Activated CD8-positive, alpha-beta memory T cell treated with anti-CD3 and anti-CD28 coated beads, Interleukin-2, amount 50 U/mL, for 24 hours (primary cell): Measurements from ENCODE around the gene ZFYVE16.
"Not testable (repeated sequence)": the region's sequence is repeated elsewhere in the genome, so short reads cannot be mapped to it uniquely, and the experiment has no call there.

Source experiments
- DNase-seq: peaks from one replicate; pipeline ENCODE4 v3.0.0-alpha.2; 2020; ENCODE audit errors: extremely low read depth

ZFYVE16 gene

DNA sequence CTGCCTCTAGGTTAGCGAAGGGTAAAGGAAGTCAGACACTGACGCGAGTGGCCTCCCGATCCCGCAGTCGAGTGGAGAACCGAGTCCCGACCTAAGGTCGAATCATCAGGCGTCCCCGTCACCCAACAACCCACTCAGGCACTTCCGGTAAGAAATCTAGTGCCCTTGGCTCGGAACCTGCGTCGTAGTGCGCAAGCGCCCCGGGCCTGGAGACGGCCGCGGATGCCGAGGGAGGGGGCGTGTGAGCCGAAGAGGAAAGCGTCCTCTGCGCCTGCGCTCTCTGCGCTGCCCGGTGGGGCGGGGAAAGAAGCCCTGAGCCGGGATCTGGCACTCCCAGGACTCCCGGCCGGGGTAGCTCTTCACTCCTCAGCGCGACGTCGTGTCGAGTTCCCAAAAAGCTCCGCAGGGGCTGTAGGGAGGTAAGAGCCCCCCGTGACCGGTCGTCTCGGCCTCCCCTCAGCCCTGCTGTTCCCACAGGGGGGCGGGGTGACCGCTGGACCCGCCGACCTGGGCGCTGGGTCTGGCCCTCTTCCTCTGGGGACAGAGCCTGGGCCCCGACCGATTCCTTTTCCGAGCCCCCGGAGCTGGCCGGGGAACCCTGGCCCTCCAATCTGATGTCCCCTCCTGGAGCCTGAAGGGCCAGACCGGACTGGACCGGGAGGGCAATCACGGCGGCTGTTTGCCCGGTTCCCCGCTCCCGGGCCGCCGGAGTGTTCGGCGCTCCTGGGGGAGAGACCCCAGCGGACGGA, at the start of gene ZFYVE16:
ZFYVE16 (plus strand) TSS at position 330 of the 749 bp plus-strand sequence. CDS start 26,084 bp downstream, outside the sequence.
- DNase-seq, result peak; percentile 92

GRCh38 chr5:80360914-80361444, 46.9 kb upstream of the ZFYVE16 start:
- no peak for DNase-seq

- DNase-seq, result no peak
Observed at GRCh38 chr5:80364892-80365291, 43.0 kb upstream of the ZFYVE16 start.

DNA sequence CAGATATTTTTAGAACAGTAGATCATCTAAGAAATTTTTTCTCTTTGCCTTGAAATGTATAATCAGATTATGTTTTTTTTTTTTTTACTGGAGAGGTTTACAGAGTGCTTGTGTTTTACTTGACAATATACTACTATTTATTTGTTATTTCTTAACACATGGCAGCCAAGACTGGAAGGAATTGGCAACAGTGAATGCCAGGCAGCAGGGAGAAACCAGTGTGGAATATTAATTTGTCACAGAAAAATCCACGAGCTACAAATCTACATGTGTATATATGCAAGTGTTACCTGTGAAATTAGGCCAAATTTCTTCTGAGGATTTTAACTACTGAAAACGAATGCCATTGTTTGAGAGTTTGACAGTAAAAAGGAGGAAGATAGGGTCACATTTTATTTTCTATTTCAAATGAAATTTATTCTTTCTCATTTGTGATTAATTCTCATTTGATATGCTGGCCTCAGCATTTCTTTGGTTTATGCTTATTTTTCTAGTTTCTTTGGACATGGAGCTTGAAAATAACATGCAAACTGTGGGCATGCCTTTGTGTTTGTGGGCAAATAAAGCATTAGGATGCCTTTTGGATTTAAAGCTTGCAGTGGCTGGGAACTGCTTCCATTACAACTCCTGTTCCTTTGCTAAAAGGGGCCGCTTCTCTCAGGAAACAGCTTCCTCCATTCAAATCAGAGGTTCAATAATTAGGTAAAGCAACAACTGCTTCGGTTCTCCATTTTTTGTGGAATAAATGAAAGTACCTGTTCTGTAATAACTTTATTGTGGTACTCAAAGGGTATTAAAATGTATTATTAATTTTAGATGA, 39.0 kb upstream of the ZFYVE16 start:
- DNase-seq, result no peak

DNA sequence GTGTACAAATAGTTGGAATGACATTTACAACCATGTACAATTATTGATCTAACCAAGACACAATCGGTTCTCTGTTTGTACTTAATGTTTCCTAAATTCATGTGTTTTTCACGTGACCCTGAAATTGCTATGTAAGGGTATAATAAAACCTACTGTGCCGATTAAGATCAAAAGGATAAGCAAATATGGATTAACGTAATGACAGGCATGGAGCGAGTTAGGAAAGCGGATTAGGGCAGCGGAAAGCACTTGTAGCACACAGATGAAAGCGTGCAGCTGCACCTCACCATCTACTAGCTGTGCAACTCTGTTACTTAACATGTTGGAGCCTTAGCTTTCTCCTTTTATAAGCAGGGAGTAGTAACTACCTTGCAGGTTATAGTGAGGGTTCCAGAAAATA, 38.3 kb upstream of the ZFYVE16 start:
- DNase-seq, result no peak

DNA sequence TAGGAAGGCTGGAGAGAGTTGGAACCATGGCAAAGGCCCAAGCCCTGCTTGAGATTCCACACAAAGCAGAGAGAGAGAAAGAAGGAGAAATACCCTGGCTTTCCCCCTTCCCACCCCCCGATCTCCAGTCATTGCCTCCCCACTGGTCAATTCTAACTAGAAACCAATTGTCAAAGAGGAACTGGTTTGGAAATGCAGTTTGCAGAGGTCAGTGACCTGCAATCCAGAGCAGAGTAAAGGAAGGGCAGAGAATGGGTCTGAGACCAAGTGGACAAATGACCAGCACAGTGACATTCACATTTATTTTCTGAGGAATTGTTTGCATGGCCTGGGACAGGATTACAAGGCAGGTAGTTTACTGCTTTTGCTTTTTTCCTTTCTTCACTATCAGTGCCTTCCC, 37.5 kb upstream of the ZFYVE16 start:
- DNase-seq, result no peak

- DNase-seq, result no peak
Observed at GRCh38 chr5:80372780-80373179, 35.1 kb upstream of the ZFYVE16 start.

- DNase-seq, result no peak
Observed at GRCh38 chr5:80374188-80374587, 33.7 kb upstream of the ZFYVE16 start.

GRCh38 chr5:80376557-80376956, 31.3 kb upstream of the ZFYVE16 start:
- DNase-seq, result no peak

- no peak for DNase-seq
Observed at GRCh38 chr5:80382488-80382887, 25.4 kb upstream of the ZFYVE16 start.

DNA sequence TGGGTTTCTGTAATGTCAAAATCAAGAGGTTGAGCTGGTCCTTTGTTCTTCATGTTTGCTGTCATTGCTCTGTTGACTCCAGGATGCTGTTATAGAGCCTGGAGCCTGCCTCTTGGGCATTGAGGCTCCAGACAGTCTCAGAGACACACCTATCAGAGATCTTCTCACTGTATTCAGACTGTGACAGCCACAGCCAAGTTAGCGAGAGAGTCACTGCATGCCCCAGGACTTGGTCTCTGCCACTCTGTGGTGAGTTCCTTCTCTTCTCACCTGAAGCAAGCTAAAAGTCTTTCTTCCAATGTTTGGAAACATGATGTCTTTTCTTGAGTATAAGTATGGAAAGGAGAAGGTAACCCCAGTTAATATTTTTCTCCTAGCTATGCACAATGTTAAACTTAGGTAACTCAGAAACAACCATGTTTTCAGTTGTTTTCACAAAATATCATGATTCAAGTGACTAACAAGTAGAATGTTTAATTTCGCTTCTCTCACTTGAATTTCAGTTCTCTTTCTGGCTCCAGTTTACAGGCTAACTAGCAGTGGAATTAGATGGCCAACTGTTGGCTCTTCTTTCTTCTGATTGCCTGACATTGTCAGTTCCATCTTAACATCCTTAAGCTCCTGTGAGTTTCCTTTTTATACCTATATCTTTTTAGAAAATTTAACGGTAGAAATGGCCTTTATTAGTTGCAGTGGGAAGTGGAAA, 20.6 kb upstream of the ZFYVE16 start:
- no peak for DNase-seq

DNA sequence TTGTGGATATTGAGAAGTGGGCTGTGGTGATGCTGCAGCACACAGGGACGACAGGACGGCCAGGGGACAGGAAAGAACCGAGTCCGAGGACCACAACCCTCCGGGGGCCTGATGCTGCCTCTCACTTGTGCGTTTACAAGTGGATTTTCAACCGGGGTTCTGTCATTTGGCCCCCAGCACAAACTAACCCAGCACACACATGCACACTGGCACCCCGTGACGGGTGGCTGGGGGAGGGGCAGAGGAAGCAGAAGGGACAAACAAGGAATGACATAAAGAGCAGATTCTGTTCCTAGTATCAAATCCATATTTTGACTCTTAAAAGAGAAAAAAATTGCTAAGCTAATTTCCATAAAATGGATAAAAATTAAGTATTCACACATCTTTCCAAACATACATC, 18.3 kb upstream of the ZFYVE16 start:
- DNase-seq, result no peak

DNA sequence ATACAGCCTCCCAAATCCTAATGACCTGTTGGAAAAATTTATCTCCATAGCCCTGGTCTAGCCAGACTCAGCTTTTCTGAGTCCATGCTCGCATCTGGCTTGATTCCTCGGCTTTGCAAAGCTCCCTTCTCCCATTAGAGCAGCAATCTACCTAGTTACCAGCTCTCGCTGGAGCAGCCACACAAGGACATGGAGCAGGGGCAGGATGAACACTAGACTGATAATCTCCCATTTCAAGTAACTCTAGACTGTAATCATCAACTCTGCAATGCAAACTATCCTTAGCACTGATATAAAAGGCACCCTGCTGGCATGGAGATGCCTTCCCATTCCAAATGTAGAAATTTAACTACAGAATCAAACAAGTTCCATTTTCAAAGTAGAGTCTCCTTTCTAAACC, 17.5 kb upstream of the ZFYVE16 start:
- DNase-seq, result not testable (repeated sequence)

- DNase-seq, result not testable (repeated sequence)
Observed at GRCh38 chr5:80391267-80391666, 16.6 kb upstream of the ZFYVE16 start.

GRCh38 chr5:80399526-80400239, 8.2 kb upstream of the ZFYVE16 start:
- DNase-seq, result no peak

- DNase-seq, result not testable (repeated sequence)
Observed at GRCh38 chr5:80400368-80400767, 7.5 kb upstream of the ZFYVE16 start.

- no peak for DNase-seq
Observed at GRCh38 chr5:80403782-80404181, 4.1 kb upstream of the ZFYVE16 start.

- DNase-seq, result no peak
Observed at GRCh38 chr5:80406980-80407734, 707 bp upstream of the ZFYVE16 start.

- no peak for DNase-seq
Observed at GRCh38 chr5:80408484-80409366, 861 bp downstream of the ZFYVE16 start.
